ENCODE data around the gene SNX7.

SNX7 gene

DNA sequence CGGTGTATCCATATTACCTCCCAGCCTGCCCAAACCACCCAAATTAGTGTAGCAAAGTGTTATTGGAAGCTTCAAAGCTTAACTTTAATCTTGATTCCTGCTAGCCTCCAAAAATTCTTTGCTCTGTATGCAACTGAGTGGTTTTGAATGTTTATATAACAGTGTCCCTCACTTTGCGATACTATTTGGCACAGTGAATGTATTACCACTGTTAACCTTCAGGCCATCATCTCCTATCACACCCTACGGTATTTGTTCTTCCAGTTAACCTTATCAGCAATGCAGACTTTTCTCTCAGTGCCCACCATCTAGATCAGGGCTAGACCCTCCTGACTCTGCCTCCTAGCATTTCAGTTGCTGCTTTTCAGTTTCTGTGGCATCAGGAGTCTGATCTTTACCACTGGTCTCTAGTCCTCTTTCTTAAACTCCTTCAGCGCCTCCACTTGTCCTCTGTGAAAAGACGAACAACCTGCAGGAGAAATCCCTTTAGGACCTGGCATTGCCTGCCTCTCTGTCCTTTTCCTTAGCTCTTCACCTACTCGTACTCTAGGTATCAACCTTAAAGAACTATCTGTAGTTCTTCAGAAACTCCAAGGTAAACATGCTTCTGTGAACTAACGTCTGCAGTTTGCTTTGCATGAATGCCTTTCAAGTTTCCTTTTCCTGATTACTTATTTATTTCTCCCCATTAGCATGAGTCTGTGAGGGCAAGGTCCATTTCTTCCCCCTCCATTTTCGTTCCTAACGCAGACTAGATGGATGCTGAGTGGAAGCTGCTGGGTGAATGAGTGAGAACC, 71.7 kb downstream of the SNX7 start:
- Histone ChIP-seq H2BK120ac (ENCODE audit: low read depth, low read length) (no peak overlapping the region), H3K4me2 (ENCODE audit: low read length, poor library complexity, severe bottlenecking) (peak overlapping the region; percentile 24), H3K23ac (ENCODE audit: low read length in 2 of 2) (no peak overlapping the region), H3K9me3 (ENCODE audit: control insufficient read depth, low read length) (no peaks in the 10 kb centered on the region), H3K4me1 (ENCODE audit: control insufficient read depth, insufficient read depth, low read depth, low read length) (no peaks in the 10 kb centered on the region), H2AFZ (ENCODE audit: low read depth, low read length) (no peak overlapping the region), H2BK5ac (ENCODE audit: low read depth, low read length, poor library complexity, severe bottlenecking) (peak overlapping the region; percentile 36), H3K79me1 (replicated peaks; ENCODE audit: low read length, poor library complexity, severe bottlenecking) (peaks cover 8% of the 10 kb centered on the region), H3K4me3 (ENCODE audit: insufficient read depth in 1 of 2, low read depth in 1 of 2, low read length in 2 of 2) (no peak overlapping the region), H3K4ac (ENCODE audit: low read depth in 1 of 2, low read length in 2 of 2) (no peak overlapping the region), H2BK12ac (ENCODE audit: low read length in 2 of 2) (no peak overlapping the region), H2BK15ac (ENCODE audit: low read depth, poor library complexity, severe bottlenecking) (no peak overlapping the region), H3K27me3 (ENCODE audit: control insufficient read depth in 1 of 2, insufficient read depth in 1 of 2, low read length in 2 of 2) (no peaks in the 10 kb centered on the region), H3K36me3 (ENCODE audit: control insufficient read depth in 1 of 2, insufficient read depth in 2 of 2, low read depth in 1 of 2, low read length in 2 of 2) (peaks cover 0 to 9% of the 10 kb centered on the region in 2 experiments), H3K14ac (ENCODE audit: low read length in 2 of 2) (no peak overlapping the region), H4K91ac (ENCODE audit: low read length) (no peak overlapping the region), H4K8ac (ENCODE audit: low read length) (no peak overlapping the region), H3K18ac (ENCODE audit: low read depth in 1 of 2, low read length in 2 of 2) (no peak overlapping the region), H2AK5ac (ENCODE audit: low read length, severe bottlenecking) (no peak overlapping the region), H3K9ac (ENCODE audit: low read length) (no peak overlapping the region), H3K27ac (ENCODE audit: low read length, poor library complexity, severe bottlenecking) (peak overlapping the region; percentile 89)
- DNase-seq, result no peak
- 93% methylated on average over 8 of the region's 9 CpGs for WGBS

DNA sequence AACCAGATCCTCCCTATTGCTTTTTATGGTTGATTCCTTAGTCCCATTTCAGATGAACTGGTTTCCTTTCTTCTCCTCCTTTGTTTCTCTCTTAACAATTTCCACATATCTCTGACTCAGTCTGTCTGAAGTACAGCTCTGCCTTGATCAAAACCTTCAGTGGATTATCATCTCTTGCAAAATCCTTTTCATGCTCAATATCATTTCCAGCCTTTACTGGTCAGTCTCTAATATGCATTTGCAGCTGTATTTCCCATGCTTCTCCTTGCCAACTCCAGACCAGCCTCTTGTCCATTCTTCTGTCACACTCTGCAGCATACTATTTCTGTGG, 72.2 kb downstream of the SNX7 start:
- Histone ChIP-seq H2BK5ac (ENCODE audit: low read depth, low read length, poor library complexity, severe bottlenecking) (peak overlapping the region; percentile 46), H2BK15ac (ENCODE audit: low read depth, poor library complexity, severe bottlenecking) (no peak overlapping the region), H3K27ac (ENCODE audit: low read length, poor library complexity, severe bottlenecking) (peak overlapping the region; percentile 89), H3K27me3 (ENCODE audit: control insufficient read depth in 1 of 2, insufficient read depth in 1 of 2, low read length in 2 of 2) (no peaks in the 10 kb centered on the region), H3K36me3 (ENCODE audit: control insufficient read depth in 1 of 2, insufficient read depth in 2 of 2, low read depth in 1 of 2, low read length in 2 of 2) (peaks cover 0 to 10% of the 10 kb centered on the region in 2 experiments), H4K91ac (ENCODE audit: low read length) (no peak overlapping the region), H3K4ac (ENCODE audit: low read depth in 1 of 2, low read length in 2 of 2) (no peak overlapping the region), H3K23ac (ENCODE audit: low read length in 2 of 2) (no peak overlapping the region), H2BK120ac (ENCODE audit: low read depth, low read length) (no peak overlapping the region), H3K79me1 (replicated peaks; ENCODE audit: low read length, poor library complexity, severe bottlenecking) (peaks cover 8% of the 10 kb centered on the region), H2BK12ac (ENCODE audit: low read length in 2 of 2) (no peak overlapping the region), H3K4me3 (ENCODE audit: insufficient read depth in 1 of 2, low read depth in 1 of 2, low read length in 2 of 2) (no peak overlapping the region), H2AFZ (ENCODE audit: low read depth, low read length) (no peak overlapping the region), H4K8ac (ENCODE audit: low read length) (no peak overlapping the region), H3K4me2 (ENCODE audit: low read length, poor library complexity, severe bottlenecking) (no peak overlapping the region), H3K4me1 (ENCODE audit: control insufficient read depth, insufficient read depth, low read depth, low read length) (no peaks in the 10 kb centered on the region), H3K9ac (ENCODE audit: low read length) (no peak overlapping the region), H3K9me3 (ENCODE audit: control insufficient read depth, low read length) (no peaks in the 10 kb centered on the region), H3K14ac (ENCODE audit: low read length in 2 of 2) (no peak overlapping the region), H2AK5ac (ENCODE audit: low read length, severe bottlenecking) (peak overlapping the region; percentile 49), H3K18ac (ENCODE audit: low read depth in 1 of 2, low read length in 2 of 2) (no peak overlapping the region)
- peak; percentile 3 for DNase-seq

DNA sequence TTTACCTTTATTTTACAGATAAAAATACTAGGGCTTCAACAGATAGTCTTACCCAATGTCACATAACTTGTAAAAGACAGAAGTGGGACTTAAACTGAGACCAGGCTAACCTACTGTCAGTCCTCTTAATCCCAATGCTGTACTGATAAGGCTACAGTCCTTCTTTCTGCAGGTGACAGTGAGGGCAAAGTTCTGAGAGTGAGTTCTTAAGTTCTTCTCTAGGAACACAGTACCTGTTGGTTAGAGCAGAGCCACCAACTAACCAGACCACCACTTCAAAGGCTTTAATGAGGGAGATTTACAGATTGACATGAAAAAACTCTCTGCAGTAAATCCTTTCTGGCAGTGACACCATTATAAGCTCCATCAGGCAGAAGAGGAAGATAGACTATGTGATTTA, 74.2 kb downstream of the SNX7 start:
- Histone ChIP-seq H3K36me3 (ENCODE audit: control insufficient read depth in 1 of 2, insufficient read depth in 2 of 2, low read depth in 1 of 2, low read length in 2 of 2) (peaks cover 3 to 11% of the 10 kb centered on the region in 2 experiments), H4K91ac (ENCODE audit: low read length) (no peak overlapping the region), H2AFZ (ENCODE audit: low read depth, low read length) (no peak overlapping the region)

DNA sequence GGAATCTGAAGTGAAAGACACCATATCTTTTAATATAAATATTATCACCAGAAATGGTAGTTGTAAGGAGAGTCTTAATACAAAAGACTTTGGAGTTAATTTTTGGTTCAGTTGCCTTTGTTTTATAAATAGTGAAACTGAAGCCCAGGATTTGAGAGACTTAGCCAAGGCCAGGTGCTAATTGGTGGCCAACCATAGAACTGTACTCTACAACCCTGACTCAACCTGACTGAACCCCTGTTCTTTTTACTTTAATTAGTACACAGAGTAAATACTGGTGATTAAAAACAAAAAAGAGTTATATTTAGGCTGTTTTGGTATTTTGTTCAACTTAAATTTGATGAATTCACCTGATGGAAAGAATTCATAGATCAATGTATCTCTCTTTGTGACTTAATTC, 76.3 kb downstream of the SNX7 start:
- Histone ChIP-seq H4K8ac (ENCODE audit: low read length) (no peak overlapping the region), H2BK5ac (ENCODE audit: low read depth, low read length, poor library complexity, severe bottlenecking) (no peak overlapping the region), H3K36me3 (ENCODE audit: control insufficient read depth in 1 of 2, insufficient read depth in 2 of 2, low read depth in 1 of 2, low read length in 2 of 2) (peaks cover 3 to 14% of the 10 kb centered on the region in 2 experiments), H3K9me3 (ENCODE audit: control insufficient read depth, low read length) (no peaks in the 10 kb centered on the region), H3K23ac (ENCODE audit: low read length in 2 of 2) (no peak overlapping the region), H2AK5ac (ENCODE audit: low read length, severe bottlenecking) (no peak overlapping the region), H3K18ac (ENCODE audit: low read depth in 1 of 2, low read length in 2 of 2) (no peak overlapping the region), H3K9ac (ENCODE audit: low read length) (no peak overlapping the region), H2AFZ (ENCODE audit: low read depth, low read length) (no peak overlapping the region), H3K79me1 (replicated peaks; ENCODE audit: low read length, poor library complexity, severe bottlenecking) (peaks cover 12% of the 10 kb centered on the region), H2BK12ac (ENCODE audit: low read length in 2 of 2) (no peak overlapping the region), H3K4ac (ENCODE audit: low read depth in 1 of 2, low read length in 2 of 2) (no peak overlapping the region), H2BK15ac (ENCODE audit: low read depth, poor library complexity, severe bottlenecking) (no peak overlapping the region), H2BK120ac (ENCODE audit: low read depth, low read length) (no peak overlapping the region), H4K91ac (ENCODE audit: low read length) (no peak overlapping the region), H3K4me3 (ENCODE audit: insufficient read depth in 1 of 2, low read depth in 1 of 2, low read length in 2 of 2) (no peak overlapping the region), H3K27ac (ENCODE audit: low read length, poor library complexity, severe bottlenecking) (no peak overlapping the region), H3K27me3 (ENCODE audit: control insufficient read depth in 1 of 2, insufficient read depth in 1 of 2, low read length in 2 of 2) (no peaks in the 10 kb centered on the region), H3K14ac (ENCODE audit: low read length in 2 of 2) (no peak overlapping the region), H3K4me2 (ENCODE audit: low read length, poor library complexity, severe bottlenecking) (no peak overlapping the region), H3K4me1 (ENCODE audit: control insufficient read depth, insufficient read depth, low read depth, low read length) (no peaks in the 10 kb centered on the region)
- no peak for DNase-seq

More for the DNA sequence above, 74.2 kb downstream of the SNX7 start:
- no peak for DNase-seq
- Histone ChIP-seq H2BK5ac (ENCODE audit: low read depth, low read length, poor library complexity, severe bottlenecking) (no peak overlapping the region), H2AK5ac (ENCODE audit: low read length, severe bottlenecking) (no peak overlapping the region), H2BK12ac (ENCODE audit: low read length in 2 of 2) (no peak overlapping the region), H4K8ac (ENCODE audit: low read length) (no peak overlapping the region), H3K4ac (ENCODE audit: low read depth in 1 of 2, low read length in 2 of 2) (no peak overlapping the region), H2BK15ac (ENCODE audit: low read depth, poor library complexity, severe bottlenecking) (no peak overlapping the region), H3K9ac (ENCODE audit: low read length) (no peak overlapping the region), H3K14ac (ENCODE audit: low read length in 2 of 2) (no peak overlapping the region), H3K23ac (ENCODE audit: low read length in 2 of 2) (no peak overlapping the region), H3K4me2 (ENCODE audit: low read length, poor library complexity, severe bottlenecking) (no peak overlapping the region), H2BK120ac (ENCODE audit: low read depth, low read length) (no peak overlapping the region), H3K27ac (ENCODE audit: low read length, poor library complexity, severe bottlenecking) (no peak overlapping the region), H3K9me3 (ENCODE audit: control insufficient read depth, low read length) (no peaks in the 10 kb centered on the region), H3K18ac (ENCODE audit: low read depth in 1 of 2, low read length in 2 of 2) (no peak overlapping the region), H3K79me1 (replicated peaks; ENCODE audit: low read length, poor library complexity, severe bottlenecking) (peaks cover 12% of the 10 kb centered on the region), H3K4me3 (ENCODE audit: insufficient read depth in 1 of 2, low read depth in 1 of 2, low read length in 2 of 2) (no peak overlapping the region), H3K4me1 (ENCODE audit: control insufficient read depth, insufficient read depth, low read depth, low read length) (no peaks in the 10 kb centered on the region), H3K27me3 (ENCODE audit: control insufficient read depth in 1 of 2, insufficient read depth in 1 of 2, low read length in 2 of 2) (no peaks in the 10 kb centered on the region)
